Activated CD4-positive, alpha-beta memory T cell treated with anti-CD3 and anti-CD28 coated beads, Interleukin-2, amount 10 ng/mL, durations not matched to agents 7 days and 5 days (primary cell): ENCODE data around the gene FGG. TPM values are rescaled to one million over a fixed set of nuclear protein-coding genes. Genes with fewer than 3 reads are reported as not detected.

ENCODE experiments used
- CTCF ChIA-PET: fragments of 350-600 bp; sonication (Branson Sonifier 250); formaldehyde crosslinking; loops from one replicate; lab custom pipeline; 2021; ENCODE audit warnings: antibody characterized with exemption, inconsistent platforms; lab: Charles Lee
- POLR2A ChIA-PET: fragments of 350-600 bp; sonication (Branson Sonifier 250); formaldehyde crosslinking; loops from one replicate; lab custom pipeline; 2021; ENCODE audit warnings: antibody characterized with exemption; lab: Charles Lee
- DNase-seq: peaks from one replicate; pipeline ENCODE4 v3.0.0-alpha.2; 2020
- H3K27ac Mint-ChIP-seq: one replicate; pipeline ENCODE4 v1.8.0; 2021; ENCODE audit warnings: mild to moderate bottlenecking, mixed read lengths
- H3K27me3 Mint-ChIP-seq: one replicate; pipeline ENCODE4 v1.8.0; 2021; ENCODE audit warnings: mixed read lengths
- H3K36me3 Mint-ChIP-seq: one replicate; pipeline ENCODE4 v1.8.0; 2021; ENCODE audit warnings: low read depth, mixed read lengths
- H3K4me1 Mint-ChIP-seq: one replicate; pipeline ENCODE4 v1.8.0; 2021; ENCODE audit warnings: mixed read lengths
- H3K4me3 Mint-ChIP-seq: one replicate; pipeline ENCODE4 v1.8.0; 2021; ENCODE audit warnings: mild to moderate bottlenecking, mixed read lengths
- H3K9me3 Mint-ChIP-seq: one replicate; pipeline ENCODE4 v1.8.0; 2021; ENCODE audit warnings: mixed read lengths
- total RNA-seq, 2 experiments: library from RNA; stranded (reverse); gene quantifications; one replicate each; pipeline ENCODE4 v1.2.3, GENCODE V29; 2021

The FGG gene
- not detected for total RNA-seq

DNA sequence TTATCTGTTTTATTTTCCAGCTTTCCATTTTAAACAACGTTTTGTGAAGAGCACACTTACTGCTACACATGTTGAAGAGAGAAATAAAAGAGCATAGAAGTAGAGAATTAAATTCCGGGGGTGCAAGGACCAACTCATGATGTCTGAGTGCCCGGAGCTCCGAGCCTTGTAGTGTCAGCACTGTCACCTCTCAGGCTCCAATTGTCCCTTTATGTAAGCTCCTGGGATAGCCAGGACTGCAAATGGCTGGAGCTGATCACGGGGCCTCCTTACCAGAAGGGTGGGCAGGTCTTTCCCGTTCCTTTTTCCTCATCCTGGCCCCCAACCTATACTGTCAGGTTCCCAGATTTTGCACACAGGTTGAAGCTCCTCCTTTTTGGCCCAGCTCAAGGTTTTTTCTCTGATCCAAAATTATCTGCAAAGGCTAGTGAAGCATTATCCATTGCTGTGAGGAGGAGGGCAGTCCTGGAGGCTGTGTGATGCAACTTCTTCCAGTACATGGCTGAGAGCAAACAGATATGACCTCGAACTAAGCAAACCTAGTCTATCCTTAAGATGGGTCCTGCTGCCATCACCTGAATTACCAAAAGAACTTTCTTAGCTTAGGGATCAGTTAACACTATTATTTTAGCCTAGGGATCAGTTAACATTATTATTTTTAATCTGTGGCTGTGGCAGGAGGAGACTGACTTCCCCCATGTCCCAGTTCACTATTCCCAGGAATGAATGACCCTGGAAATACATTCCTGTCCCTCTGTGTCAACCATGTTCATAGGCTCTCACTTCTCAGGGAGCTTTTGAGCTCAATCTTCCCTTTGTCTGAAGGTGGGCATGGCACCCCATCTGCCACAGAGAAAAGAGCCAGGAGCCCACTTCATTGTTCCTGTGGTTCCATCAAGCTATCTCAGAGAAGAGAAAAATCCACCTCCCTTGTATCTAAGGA, at the start of gene FGG:
TSS of gene FGG (minus strand) at position 185 of the 943 bp plus-strand sequence. CDS start at position 138, 47 bp downstream.
- Mint-ChIP-seq H3K4me3 (no peak within 1 kb of the TSS), H3K27ac (no peak within 1 kb of the TSS), H3K36me3 (no peaks in the 10 kb centered on the region), H3K4me1 (peaks cover 12% of the 10 kb centered on the region), H3K9me3 (no peaks in the 10 kb centered on the region), H3K27me3 (peaks cover 18% of the 10 kb centered on the region)
- no peak for DNase-seq
- ChIA-PET POLR2A (interaction anchor here (1.4 kb wide), 1 partner anchor 63 kb away, joined by 3 read pairs; no protein-coding TSS in a partner anchor), CTCF (interaction anchor here (0.8 to 1.3 kb wide), 3 partner anchors 11 to 63 kb away, joined by 3 to 4 read pairs (median 4); partner anchors contain the start of gene PLRG1)

DNA sequence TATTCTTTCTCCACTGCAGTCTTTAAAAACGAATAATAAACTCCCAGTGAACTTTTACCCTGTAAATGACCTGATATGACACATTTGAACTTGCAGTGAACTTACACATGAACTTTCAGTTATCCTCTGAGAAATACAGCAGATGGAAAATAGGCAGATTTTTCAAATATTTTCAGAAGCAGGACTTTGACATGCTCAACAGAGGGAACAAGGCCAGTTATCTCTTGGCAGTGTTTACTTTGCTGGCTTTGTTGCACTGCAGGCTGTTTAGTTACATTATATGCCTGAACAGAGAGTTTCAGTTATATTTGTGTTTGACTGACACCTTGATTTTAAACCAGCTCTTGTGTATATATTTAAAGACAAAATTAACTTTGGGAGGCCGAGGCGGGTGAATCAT, 47.6 kb upstream of the FGG start:
- POLR2A ChIA-PET, result no interaction called here

DNA sequence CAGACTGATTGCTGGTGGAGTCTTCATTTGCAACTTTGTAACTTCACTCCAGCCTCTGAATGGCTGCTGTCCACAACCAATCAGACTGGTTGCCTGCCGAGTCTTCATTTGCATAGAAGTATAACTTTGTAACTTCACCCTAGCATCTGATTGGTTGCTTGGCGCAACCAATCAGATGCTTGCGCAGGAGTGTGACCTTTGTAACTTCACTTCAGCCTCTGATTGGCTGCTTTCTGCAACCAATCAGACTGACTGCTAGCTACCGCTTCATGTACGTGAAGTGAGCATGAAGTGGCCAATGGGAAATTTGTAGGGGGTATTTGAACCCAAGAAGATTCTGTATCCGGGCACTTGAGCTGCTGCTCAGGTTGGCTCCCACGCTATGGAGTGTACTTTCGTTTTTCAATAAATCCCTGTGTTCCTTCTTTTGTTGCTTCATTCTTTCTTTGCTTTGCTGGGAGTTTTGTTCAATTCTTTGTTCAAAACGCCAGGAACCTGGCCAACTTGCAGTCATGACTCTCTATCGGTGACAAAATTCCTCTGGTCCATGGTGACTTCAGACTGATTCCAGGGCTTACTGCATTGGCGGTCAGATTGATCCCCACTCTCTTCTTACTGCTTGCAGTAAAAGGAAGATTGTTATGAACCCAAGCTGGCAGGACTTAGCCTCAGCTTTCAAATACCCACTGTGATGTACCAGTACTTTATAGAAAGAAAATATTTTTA, 46.4 kb upstream of the FGG start:
- no peak overlapping the region for H3K4me3 Mint-ChIP-seq
- CTCF ChIA-PET, result no interaction called here
- DNase-seq, result no peak
- no peaks in the 10 kb centered on the region for H3K36me3 Mint-ChIP-seq
- H3K27ac Mint-ChIP-seq, result no peak overlapping the region
- POLR2A ChIA-PET, result no interaction called here
- no peaks in the 10 kb centered on the region for H3K4me1 Mint-ChIP-seq
- no peaks in the 10 kb centered on the region for H3K9me3 Mint-ChIP-seq
- H3K27me3 Mint-ChIP-seq, result peaks cover 3% of the 10 kb centered on the region

More for the DNA sequence above, 47.6 kb upstream of the FGG start:
- Mint-ChIP-seq H3K27ac (no peak overlapping the region), H3K9me3 (no peaks in the 10 kb centered on the region), H3K4me3 (no peak overlapping the region), H3K36me3 (no peaks in the 10 kb centered on the region), H3K4me1 (no peaks in the 10 kb centered on the region), H3K27me3 (peaks cover 3% of the 10 kb centered on the region)
- CTCF ChIA-PET, result no interaction called here
- DNase-seq, result no peak

DNA sequence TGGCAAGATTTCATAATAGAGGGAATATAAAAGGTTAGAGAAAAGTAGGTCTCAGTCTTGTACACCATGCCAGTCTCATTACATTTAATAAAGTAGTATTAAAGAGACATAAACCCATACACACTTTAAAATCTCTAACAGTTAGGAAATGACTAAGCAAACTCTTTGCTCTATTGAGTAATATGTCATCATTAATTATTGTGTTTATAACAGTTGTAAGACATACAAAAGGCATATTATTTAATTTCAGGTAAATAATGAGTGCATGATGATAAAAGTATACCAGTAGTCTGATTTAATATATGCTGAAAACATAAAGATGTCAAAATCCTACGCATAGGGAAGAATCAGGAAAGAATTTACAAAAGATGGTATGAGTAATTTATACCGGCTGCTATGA, 31.0 kb upstream of the FGG start:
- Mint-ChIP-seq H3K36me3 (no peaks in the 10 kb centered on the region), H3K4me1 (no peaks in the 10 kb centered on the region), H3K9me3 (no peaks in the 10 kb centered on the region), H3K27ac (no peak overlapping the region), H3K27me3 (peaks cover 19% of the 10 kb centered on the region), H3K4me3 (no peak overlapping the region)
- DNase-seq, result no peak
- POLR2A ChIA-PET, result no interaction called here
- CTCF ChIA-PET, result no interaction called here

DNA sequence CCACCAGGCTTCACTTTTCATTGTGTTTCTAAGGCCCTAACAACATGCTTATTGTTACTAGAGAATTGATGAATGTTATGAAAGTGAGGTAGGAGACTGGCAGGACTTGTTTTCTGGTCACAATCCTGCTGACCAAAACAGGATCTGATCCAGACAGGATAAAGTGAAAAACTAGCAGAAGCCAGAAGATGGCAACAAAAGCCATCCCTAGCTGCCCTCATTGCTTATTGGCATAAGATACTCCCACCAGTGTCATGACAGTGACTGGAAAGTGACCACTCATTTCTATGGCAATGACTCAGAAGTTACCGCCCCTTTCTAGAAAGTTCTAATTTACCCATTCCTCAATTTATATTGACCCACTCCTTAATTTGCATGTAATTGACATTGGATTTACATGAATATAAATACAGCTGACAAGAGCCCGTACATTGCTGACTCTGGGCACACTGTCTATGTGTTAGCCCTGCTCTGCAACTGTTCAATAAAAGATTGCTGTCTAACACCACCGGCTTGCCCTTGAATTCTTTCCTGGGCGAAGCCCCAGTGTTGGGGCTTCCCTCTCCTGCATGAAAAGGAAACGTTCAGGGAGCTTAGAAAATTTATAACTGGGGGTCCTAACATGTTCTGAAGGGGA, 30.0 kb upstream of the FGG start:
- ChIA-PET POLR2A (no interaction called here), CTCF (no interaction called here)
- peaks cover 20% of the 10 kb centered on the region for H3K27me3 Mint-ChIP-seq
- no peaks in the 10 kb centered on the region for H3K4me1 Mint-ChIP-seq
- no peaks in the 10 kb centered on the region for H3K36me3 Mint-ChIP-seq
- H3K27ac Mint-ChIP-seq, result no peak overlapping the region
- H3K4me3 Mint-ChIP-seq, result no peak overlapping the region
- H3K9me3 Mint-ChIP-seq, result no peaks in the 10 kb centered on the region
- no peak for DNase-seq

DNA sequence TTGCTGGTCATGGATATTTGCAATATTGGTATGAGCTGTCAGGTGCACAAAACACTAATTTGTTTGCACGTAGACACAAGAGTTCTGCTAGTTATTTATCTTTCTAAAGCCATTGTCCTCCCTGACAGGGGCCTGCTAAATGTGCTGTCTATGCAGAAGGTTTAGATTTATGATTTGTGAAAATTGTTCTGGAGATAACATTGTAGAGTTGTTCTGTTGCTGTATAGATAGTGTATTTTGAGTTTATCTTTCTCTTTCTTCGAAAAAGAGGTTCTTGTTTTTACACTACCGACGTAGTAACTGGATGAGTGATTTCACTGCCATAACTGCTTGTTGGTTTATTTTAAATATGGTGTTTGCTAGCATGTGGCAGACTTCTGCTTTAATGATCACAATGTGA, 28.5 kb upstream of the FGG start:
- peaks cover 20% of the 10 kb centered on the region for H3K27me3 Mint-ChIP-seq
- no peaks in the 10 kb centered on the region for H3K36me3 Mint-ChIP-seq
- no peaks in the 10 kb centered on the region for H3K4me1 Mint-ChIP-seq
- no peaks in the 10 kb centered on the region for H3K9me3 Mint-ChIP-seq
- no peak overlapping the region for H3K27ac Mint-ChIP-seq
- POLR2A ChIA-PET, result no interaction called here
- H3K4me3 Mint-ChIP-seq, result no peak overlapping the region
- CTCF ChIA-PET, result no interaction called here
- DNase-seq, result no peak

DNA sequence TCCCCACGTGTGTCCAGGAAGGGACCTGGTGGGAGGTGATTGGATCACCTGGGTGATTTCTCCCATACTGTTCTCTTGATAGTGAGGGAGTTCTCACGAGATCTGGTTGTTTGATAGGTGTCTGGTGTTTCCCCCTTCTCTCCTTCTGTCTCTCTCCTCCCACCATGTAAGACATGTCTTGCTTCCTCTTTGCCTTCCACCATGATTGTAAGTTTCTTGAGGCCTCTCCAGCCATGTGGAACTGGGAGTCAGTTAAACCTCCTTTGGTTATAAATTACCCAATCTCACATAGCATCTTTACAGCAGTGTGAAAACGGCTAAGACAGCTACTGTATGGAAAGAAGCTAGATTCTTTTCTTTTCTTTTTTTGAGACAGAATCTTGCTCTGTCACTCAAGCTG, 21.6 kb upstream of the FGG start:
- no peaks in the 10 kb centered on the region for H3K36me3 Mint-ChIP-seq
- no peaks in the 10 kb centered on the region for H3K4me1 Mint-ChIP-seq
- no peak overlapping the region for H3K27ac Mint-ChIP-seq
- H3K9me3 Mint-ChIP-seq, result no peaks in the 10 kb centered on the region
- no peak overlapping the region for H3K4me3 Mint-ChIP-seq
- H3K27me3 Mint-ChIP-seq, result peaks cover 27% of the 10 kb centered on the region
- DNase-seq, result no peak
- ChIA-PET POLR2A (no interaction called here), CTCF (no interaction called here)

DNA sequence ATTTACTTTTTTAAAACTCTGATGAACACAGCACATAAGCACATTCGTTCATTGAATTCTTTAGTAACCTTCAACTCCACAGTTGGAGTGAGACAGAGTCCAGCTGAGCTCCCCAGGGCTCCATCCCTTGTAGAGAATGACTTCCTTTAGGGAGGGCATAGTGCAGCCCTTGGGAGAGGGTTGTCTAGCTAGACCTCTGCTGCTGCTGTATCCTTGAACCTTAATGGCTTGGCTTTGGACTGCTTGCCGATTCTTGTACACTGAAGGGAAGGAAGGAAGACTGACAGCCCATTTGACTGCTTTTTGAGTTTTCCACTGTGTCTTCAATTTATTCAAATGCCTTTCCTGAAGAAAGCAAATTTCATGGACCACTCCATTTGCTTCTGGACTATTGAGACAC, 19.4 kb upstream of the FGG start:
- Mint-ChIP-seq H3K4me1 (no peaks in the 10 kb centered on the region), H3K4me3 (no peak overlapping the region), H3K27ac (no peak overlapping the region), H3K36me3 (no peaks in the 10 kb centered on the region), H3K9me3 (no peaks in the 10 kb centered on the region), H3K27me3 (peaks cover 22% of the 10 kb centered on the region)
- ChIA-PET POLR2A (no interaction called here), CTCF (no interaction called here)
- no peak for DNase-seq

DNA sequence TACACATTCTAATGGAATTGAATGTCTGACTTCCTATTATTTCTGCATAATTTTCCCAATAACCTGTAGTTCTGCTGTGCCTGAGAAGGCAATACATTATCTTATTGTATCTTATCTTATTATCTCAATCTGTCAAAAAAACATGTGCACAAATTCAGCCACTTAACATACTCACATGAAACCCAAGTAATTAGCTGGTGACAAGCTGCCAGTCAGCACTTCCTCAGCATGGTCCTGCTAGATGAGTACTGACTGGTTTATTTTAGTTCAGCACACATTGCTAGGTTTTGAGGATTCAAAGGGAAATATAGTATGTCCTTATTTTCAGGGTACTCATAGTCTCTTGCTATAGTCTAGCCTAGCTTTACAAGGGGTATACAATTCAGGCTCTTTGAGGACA, 17.9 kb upstream of the FGG start:
- CTCF ChIA-PET, result interaction anchor here (1.6 kb wide), 2 partner anchors 16 to 78 kb away, joined by 3 read pairs; no protein-coding TSS in a partner anchor
- no peak for DNase-seq
- no peaks in the 10 kb centered on the region for H3K4me1 Mint-ChIP-seq
- POLR2A ChIA-PET, result no interaction called here
- no peak overlapping the region for H3K4me3 Mint-ChIP-seq
- H3K27me3 Mint-ChIP-seq, result peaks cover 30% of the 10 kb centered on the region
- H3K36me3 Mint-ChIP-seq, result no peaks in the 10 kb centered on the region
- no peak overlapping the region for H3K27ac Mint-ChIP-seq
- H3K9me3 Mint-ChIP-seq, result no peaks in the 10 kb centered on the region

DNA sequence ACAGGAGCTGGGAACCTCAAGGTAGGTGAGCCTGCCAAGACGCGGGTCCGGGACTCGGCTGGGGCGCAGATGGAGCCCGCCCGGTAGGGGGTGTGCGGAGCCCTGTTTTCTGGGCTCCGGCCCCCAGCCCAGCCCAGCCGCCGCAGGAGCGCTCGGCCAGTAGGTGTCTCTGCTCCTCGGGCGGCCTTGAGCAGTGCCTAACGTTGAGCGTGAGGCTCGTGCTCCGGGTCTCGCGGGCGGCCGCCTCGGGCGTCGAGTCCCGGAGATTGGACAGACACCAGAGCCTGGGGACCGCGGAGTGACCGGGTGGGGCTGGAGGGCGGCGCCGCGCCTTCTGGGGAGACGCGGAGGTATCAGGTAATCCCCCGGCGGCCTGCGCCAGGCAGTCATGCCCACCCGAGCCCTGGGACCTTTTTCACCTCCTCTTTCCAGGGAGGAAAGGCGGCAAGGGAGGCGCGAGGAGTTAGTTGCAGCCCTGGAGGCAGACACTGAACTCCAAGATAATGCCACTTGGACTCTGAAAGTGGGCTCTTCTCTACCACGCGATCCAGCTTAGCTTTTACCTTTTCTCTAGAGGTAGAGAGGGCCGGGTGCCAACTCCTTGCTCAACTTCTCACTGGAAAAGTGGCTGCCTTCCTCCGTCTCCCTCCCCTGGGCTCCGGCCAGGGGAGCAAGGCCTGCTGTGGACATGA, 14.5 kb upstream of the FGG start:
- Mint-ChIP-seq H3K4me3 (no peak overlapping the region), H3K4me1 (no peaks in the 10 kb centered on the region), H3K9me3 (no peaks in the 10 kb centered on the region), H3K36me3 (no peaks in the 10 kb centered on the region), H3K27ac (no peak overlapping the region), H3K27me3 (peaks cover 27% of the 10 kb centered on the region)
- ChIA-PET CTCF (interaction anchor here (1.1 to 4.1 kb wide), 2 partner anchors 65 to 76 kb away, joined by 3 to 55 read pairs; partner anchors contain the start of gene PLRG1), POLR2A (no interaction called here)
- DNase-seq, result peak; percentile 47

DNA sequence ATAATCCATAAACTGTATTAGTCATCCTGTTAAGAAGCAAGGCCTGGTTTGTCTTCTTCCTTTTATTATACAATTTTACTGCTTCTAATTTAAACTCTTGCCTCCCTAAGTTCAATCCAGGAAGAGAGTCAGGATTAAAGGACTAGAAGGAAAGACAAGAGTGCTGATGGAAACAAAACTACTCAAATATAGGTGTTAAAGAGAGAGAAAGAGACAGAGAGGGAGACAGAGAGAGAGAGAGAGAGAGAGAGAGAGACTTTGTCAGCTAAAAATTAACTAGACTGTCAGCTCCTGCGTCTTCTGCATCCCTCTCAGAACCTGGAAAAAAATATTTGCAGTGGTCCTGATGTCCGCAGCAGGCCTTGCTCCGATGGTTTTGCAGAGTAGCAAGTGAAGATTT, 13.5 kb upstream of the FGG start:
- no peak for DNase-seq
- no peaks in the 10 kb centered on the region for H3K9me3 Mint-ChIP-seq
- ChIA-PET CTCF (interaction anchor here (1.1 to 4.1 kb wide), 3 partner anchors 64 to 75 kb away, joined by 3 to 55 read pairs (median 18); partner anchors contain the start of gene PLRG1), POLR2A (no interaction called here)
- H3K4me3 Mint-ChIP-seq, result no peak overlapping the region
- H3K27ac Mint-ChIP-seq, result no peak overlapping the region
- no peaks in the 10 kb centered on the region for H3K36me3 Mint-ChIP-seq
- H3K27me3 Mint-ChIP-seq, result peaks cover 27% of the 10 kb centered on the region
- H3K4me1 Mint-ChIP-seq, result no peaks in the 10 kb centered on the region

DNA sequence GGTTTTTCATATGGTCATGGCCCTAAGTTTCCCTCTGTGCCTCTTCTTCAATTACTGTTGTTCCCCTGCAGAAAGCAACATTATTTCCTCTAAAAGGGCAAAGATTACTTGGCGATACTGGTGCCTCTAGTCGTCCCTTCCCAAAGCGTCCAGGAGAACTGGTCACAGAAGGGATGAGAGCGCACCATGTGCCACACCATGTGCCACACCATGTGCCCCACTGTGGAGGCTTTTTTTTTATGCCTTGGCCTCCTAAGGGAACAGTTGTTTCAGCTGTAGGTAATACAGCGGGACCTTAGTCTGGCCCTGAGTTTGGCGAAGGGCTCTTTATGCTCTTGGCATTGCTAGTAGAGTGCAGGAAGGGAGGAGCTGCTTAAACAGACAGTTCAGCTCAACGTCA, 11.5 kb upstream of the FGG start:
- H3K36me3 Mint-ChIP-seq, result no peaks in the 10 kb centered on the region
- peaks cover 17% of the 10 kb centered on the region for H3K27me3 Mint-ChIP-seq
- CTCF ChIA-PET, result interaction anchor here (0.7 to 4.1 kb wide), 5 partner anchors 11 to 73 kb away, joined by 3 to 55 read pairs (median 4); partner anchors contain the start of gene PLRG1
- no peak overlapping the region for H3K4me3 Mint-ChIP-seq
- H3K4me1 Mint-ChIP-seq, result no peaks in the 10 kb centered on the region
- no peaks in the 10 kb centered on the region for H3K9me3 Mint-ChIP-seq
- POLR2A ChIA-PET, result interaction anchor here (1.3 to 1.5 kb wide), 3 partner anchors 11 to 74 kb away, joined by 3 to 8 read pairs (median 4); partner anchors contain the start of gene PLRG1
- DNase-seq, result no peak
- no peak overlapping the region for H3K27ac Mint-ChIP-seq
